Measurements from ENCODE around the gene SETD1A.

GRCh38 chr16:30921459-30921747, 36.2 kb upstream of the SETD1A start:
- no peak for TF ChIP-seq CTCF (IDR thresholded peaks at IDR 0.05; ENCODE audit: low read depth, low read length)
- no peak for TF ChIP-seq POLR2A (IDR thresholded peaks at IDR 0.05; ENCODE audit: extremely low read depth, insufficient read length)
- TF ChIP-seq, protein P1, sequence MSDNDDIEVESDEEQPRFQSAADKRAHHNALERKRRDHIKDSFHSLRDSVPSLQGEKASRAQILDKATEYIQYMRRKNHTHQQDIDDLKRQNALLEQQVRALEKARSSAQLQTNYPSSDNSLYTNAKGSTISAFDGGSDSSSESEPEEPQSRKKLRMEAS (IDR thresholded peaks at IDR 0.05; ENCODE audit: low read depth, low read length): no peak

Measured in NB4 (cell line).